K562 (cell line): ENCODE results near the gene SDCCAG8. TPM values are rescaled to one million over a fixed set of nuclear protein-coding genes. Genes with fewer than 3 reads are reported as not detected.

Experiments used
- ARID3A ChIP-seq: IDR thresholded peaks from 2 replicates; pipeline ENCODE4 v1.6.1; 2012; ENCODE audit warnings: low read depth, low read length, improper control_type of control experiment, borderline replicate concordance
- ATF1 ChIP-seq, 2 experiments: fragments of 450-650 bp in 1 of 2; IDR thresholded peaks; 2 replicates each; pipeline ENCODE4 v1.6.1; 2016; ENCODE audit warnings: missing compliant biosample characterization in 1 of 2, missing genetic modification characterization in 1 of 2
- ELK3 ChIP-seq: fragments of 450-650 bp; formaldehyde crosslinking; IDR thresholded peaks from 2 replicates; pipeline ENCODE4 v1.4.0; 2020; ENCODE audit warnings: mild to moderate bottlenecking
- GTF2B ChIP-seq: IDR thresholded peaks from 2 replicates; pipeline ENCODE4 v1.6.1; 2011; ENCODE audit not compliant: insufficient read length; ENCODE audit errors: extremely low read depth
- HIVEP1 ChIP-seq: fragments of 250-450 bp; sonication (Bioruptor Pico); IDR thresholded peaks from 2 replicates; pipeline ENCODE4 v1.4.0; 2020; ENCODE audit warnings: mild to moderate bottlenecking
- HMG20A ChIP-seq: fragments of 450-650 bp; formaldehyde crosslinking; conservative IDR thresholded peaks from 2 replicates; pipeline ENCODE4 v1.4.0; 2020; ENCODE audit warnings: mild to moderate bottlenecking, mixed read lengths
- KAT8 ChIP-seq: fragments of 450-650 bp; IDR thresholded peaks from 2 replicates; pipeline ENCODE4 v1.6.1; 2016; ENCODE audit warnings: low read depth, mild to moderate bottlenecking
- KDM5B ChIP-seq: fragments of 200-600 bp; sonication (generic); IDR thresholded peaks from 2 replicates; pipeline ENCODE4 v1.6.1; 2012; ENCODE audit warnings: low read depth, mild to moderate bottlenecking, moderate library complexity, low read length, control low read depth, inconsistent platforms; ENCODE audit not compliant: insufficient replicate concordance
- MAX ChIP-seq: sonication (generic); formaldehyde crosslinking; IDR thresholded peaks from 2 replicates; pipeline ENCODE4 v1.9.0; 2022; ENCODE audit warnings: mild to moderate bottlenecking, missing genetic modification reagents
- NFE2 ChIP-seq: IDR thresholded peaks from 2 replicates; pipeline ENCODE4 v1.6.1; 2014; ENCODE audit warnings: antibody characterized with exemption, low read depth
- POLR2B ChIP-seq: fragments of 450-650 bp; IDR thresholded peaks from 2 replicates; pipeline ENCODE4 v1.6.1; 2018; ENCODE audit warnings: low read depth; ENCODE audit not compliant: partially characterized antibody
- RBM15 ChIP-seq: fragments of 200-400 bp; formaldehyde crosslinking; IDR thresholded peaks from 2 replicates; pipeline ENCODE4 v1.6.1; 2018; ENCODE audit warnings: mild to moderate bottlenecking, low read length, moderate library complexity; ENCODE audit not compliant: insufficient read depth
- RBM17 ChIP-seq: fragments of 200-400 bp; formaldehyde crosslinking; IDR thresholded peaks from 2 replicates; pipeline ENCODE4 v1.6.1; 2017; ENCODE audit warnings: low read depth, mild to moderate bottlenecking, low read length, borderline replicate concordance
- SP1 ChIP-seq: sonication (generic); formaldehyde crosslinking; IDR thresholded peaks from 2 replicates; pipeline ENCODE4 v1.8.1; 2022; ENCODE audit warnings: mild to moderate bottlenecking, missing genetic modification reagents
- SRF ChIP-seq, 2 experiments: fragments of 250-450, 450-650 bp in 1 of 2; sonication (Bioruptor Pico) in 1 of 2; sonication (generic) in 1 of 2; formaldehyde crosslinking; IDR thresholded peaks; 2 replicates each; pipeline versions ENCODE4 v1.5.0 to v1.5.1; 2020 to 2022; ENCODE audit warnings: mild to moderate bottlenecking in 1 of 2, missing genetic modification reagents in 1 of 2
- SRSF3 ChIP-seq: fragments of 200-400 bp; formaldehyde crosslinking; IDR thresholded peaks from 2 replicates; pipeline ENCODE4 v1.6.1; 2016; ENCODE audit warnings: mild to moderate bottlenecking, low read length, moderate library complexity; ENCODE audit not compliant: insufficient read depth
- TAF1 ChIP-seq: IDR thresholded peaks from 2 replicates; pipeline ENCODE4 v1.6.1; 2011; ENCODE audit warnings: mild to moderate bottlenecking, low read length, moderate library complexity; ENCODE audit not compliant: insufficient read depth, control insufficient read depth, severe bottlenecking; ENCODE audit errors: extremely low read depth
- TEAD1 ChIP-seq, 2 experiments: fragments of 450-650 bp in 1 of 2; sonication (generic) in 1 of 2; formaldehyde crosslinking; IDR thresholded peaks; 2 replicates each; pipeline versions ENCODE4 v1.4.0 to v1.8.0; 2020 to 2022; ENCODE audit warnings: mild to moderate bottlenecking in 2 of 2, missing genetic modification reagents in 1 of 2
- TEAD4 ChIP-seq, 2 experiments: sonication (generic) in 1 of 2; formaldehyde crosslinking in 1 of 2; IDR thresholded peaks; 2 replicates each; pipeline versions ENCODE4 v1.6.1 to v1.8.0; 2012 to 2022; ENCODE audit warnings: borderline replicate concordance in 1 of 2, inconsistent platforms in 1 of 2, low read length in 1 of 2, mild to moderate bottlenecking in 1 of 2, missing genetic modification reagents in 1 of 2
- TOE1 ChIP-seq, 2 experiments: fragments of 450-650 bp in 1 of 2; sonication (generic) in 1 of 2; formaldehyde crosslinking in 1 of 2; IDR thresholded peaks; 2 replicates each; pipeline versions ENCODE4 v1.7.1 to v1.8.0; 2016 to 2022; ENCODE audit warnings: borderline replicate concordance in 2 of 2, mild to moderate bottlenecking in 2 of 2, antibody characterized with exemption in 1 of 2, inconsistent platforms in 1 of 2, low read depth in 1 of 2, missing genetic modification reagents in 1 of 2, moderate library complexity in 1 of 2
- U2AF2 ChIP-seq: fragments of 200-400 bp; formaldehyde crosslinking; optimal IDR thresholded peaks from 2 replicates; pipeline ENCODE3; 2017; ENCODE audit warnings: low read depth, mild to moderate bottlenecking, low read length
- ZBTB17 ChIP-seq: fragments of 450-650 bp; formaldehyde crosslinking; IDR thresholded peaks from 2 replicates; pipeline ENCODE4 v1.4.0; 2020; ENCODE audit warnings: mild to moderate bottlenecking
- ZBTB7A ChIP-seq: IDR thresholded peaks from 2 replicates; pipeline ENCODE4 v1.6.1; 2011; ENCODE audit warnings: low read depth, mild to moderate bottlenecking, low read length, moderate library complexity, borderline replicate concordance; ENCODE audit not compliant: control insufficient read depth
- ZNF316 ChIP-seq: fragments of 450-650 bp; IDR thresholded peaks from 2 replicates; pipeline ENCODE4 v1.6.1; 2016
- ZNF785 ChIP-seq: fragments of 250-450 bp; sonication (Bioruptor Pico); IDR thresholded peaks from 2 replicates; pipeline ENCODE4 v1.4.0; 2020; ENCODE audit warnings: mild to moderate bottlenecking
- polyA plus RNA-seq, 8 experiments: library from polyadenylated mRNA; depleted of rRNA in 4 of 8; stranded (reverse) in 5 of 8; unstranded in 3 of 8; fragments of >200 nt; fragmentation: Nextera tagmentation in 2 of 8; fragmentation: Illumina TruSeq in 1 of 8; extraction: Ambion mirVana in 2 of 8; extraction: Trizol in 1 of 8; gene quantifications; 2 replicates each; pipeline versions ENCODE4 v1.2.1 to v1.2.3, GENCODE V29; 2011 to 2014; ENCODE audit warnings: inconsistent platforms in 1 of 8, missing spikeins in 1 of 8
- total RNA-seq, 7 experiments: library from RNA; depleted of rRNA in 6 of 7; stranded (reverse); fragments of >200 nt in 6 of 7; fragmentation: Illumina TruSeq in 2 of 7; extraction: Trizol in 2 of 7; gene quantifications; 2 replicates each; pipeline versions ENCODE4 v1.2.1 to v1.2.3, GENCODE V29; 2011 to 2021; ENCODE audit warnings: low replicate concordance in 1 of 7

Gene SDCCAG8
- total and polyA plus RNA-seq, 9 of the 15 experiments (the other 6 are each of a cell fraction or from before 2014, with no cell fraction given): 17.9 to 36.7 (median 25.4) TPM

- TF ChIP-seq POLR2B (no peak), TAF1 (no peak), SRSF3 (no peak), KDM5B (no peak), HMG20A (CRISPR knock-in tag) (no peak), TEAD1 (CRISPR knock-in tag; IDR thresholded peaks at IDR 0.05) (no peak), KAT8 (no peak), RBM17 (no peak), RBM15 (no peak), ARID3A (no peak), ELK3 (CRISPR knock-in tag) (no peak), ZNF785 (no peak), ZBTB7A (no peak), SRF (CRISPR knock-in tag; IDR thresholded peaks at IDR 0.05) (no peak), TOE1 (IDR thresholded peaks at IDR 0.05; ENCODE audit: borderline replicate concordance) (peak; percentile 54; the same call in 1 of the 2 replicates), TOE1 (CRISPR knock-in tag; IDR thresholded peaks at IDR 0.05; ENCODE audit: borderline replicate concordance, low read depth) (no peak), SP1 (CRISPR knock-in tag) (no peak), ZBTB17 (CRISPR knock-in tag) (no peak), ZNF316 (peak; percentile 91), ATF1 (CRISPR knock-in tag; IDR thresholded peaks at IDR 0.05) (no peak), ATF1 (tag; IDR thresholded peaks at IDR 0.05) (0 out of 2 replicates have a peak, but pooled peaks have one; percentile 21), NFE2 (peak; percentile 98), GTF2B (no peak), U2AF2 (no peak), HIVEP1 (CRISPR knock-in tag) (no peak), TEAD4 (IDR thresholded peaks at IDR 0.05; ENCODE audit: low read length) (peak; percentile 68), TEAD4 (CRISPR knock-in tag; IDR thresholded peaks at IDR 0.05; ENCODE audit: borderline replicate concordance) (no peak), MAX (no peak)
Observed at GRCh38 chr1:243421784-243422183, 165.9 kb downstream of the SDCCAG8 start (continued).
